ENCODE data around the gene CS.
"Not testable (repeated sequence)": the region's sequence is repeated elsewhere in the genome, so short reads cannot be mapped to it uniquely, and the experiment has no call there.

CS gene

GRCh38 chr12:56321027-56321426 is 20.9 kb upstream of the CS start:
- DNase-seq (ENCODE audit: low read depth in 3 of 3): no peak

- no peak for DNase-seq (ENCODE audit: low read depth in 3 of 3)
Measured at GRCh38 chr12:56317675-56318074, 17.5 kb upstream of the CS start.

- peak; percentile 87 to 95 (median 89) for DNase-seq (ENCODE audit: low read depth in 3 of 3)
Measured at GRCh38 chr12:56315622-56316473, 15.7 kb upstream of the CS start, which contains the start of gene CNPY2. CNPY2 (minus strand) TSS chr12:56315988; CDS start chr12:56315217, 771 bp downstream.

GRCh38 chr12:56315249-56315621 is 15.1 kb upstream of the CS start:
- DNase-seq (ENCODE audit: low read depth in 3 of 3): no peak

GRCh38 chr12:56311003-56311402 is 10.9 kb upstream of the CS start:
- no peak for DNase-seq (ENCODE audit: low read depth in 3 of 3)

- DNase-seq (ENCODE audit: low read depth in 3 of 3): no peak
Measured at GRCh38 chr12:56308714-56309113, 8.6 kb upstream of the CS start.

- DNase-seq (ENCODE audit: low read depth in 3 of 3): no peak
Measured at GRCh38 chr12:56307221-56307965, 7.3 kb upstream of the CS start.

GRCh38 chr12:56304872-56305590 is 4.9 kb upstream of the CS start:
- no peak for DNase-seq (ENCODE audit: low read depth in 3 of 3)

- DNase-seq (ENCODE audit: low read depth in 3 of 3): no peak
Measured at GRCh38 chr12:56304276-56304675, 4.1 kb upstream of the CS start.

GRCh38 chr12:56300644-56301464 is 724 bp upstream of the CS start:
- no peak for DNase-seq (ENCODE audit: low read depth in 3 of 3)

- peak in 1 of 3 experiments; percentile 9 for DNase-seq (ENCODE audit: low read depth in 3 of 3)
Measured at GRCh38 chr12:56299308-56299852, 750 bp downstream of the CS start.

- no peak for DNase-seq (ENCODE audit: low read depth in 3 of 3)
Measured at GRCh38 chr12:56298828-56299227, 1.3 kb downstream of the CS start.

GRCh38 chr12:56297400-56297799 is 2.7 kb downstream of the CS start:
- no peak for DNase-seq (ENCODE audit: low read depth in 3 of 3)

GRCh38 chr12:56296295-56296694 is 3.8 kb downstream of the CS start:
- no peak for DNase-seq (ENCODE audit: low read depth in 3 of 3)

- no peak for DNase-seq (ENCODE audit: low read depth in 3 of 3)
Measured at GRCh38 chr12:56293795-56294194, 6.3 kb downstream of the CS start.

- no peak for DNase-seq (ENCODE audit: low read depth in 3 of 3)
Measured at GRCh38 chr12:56288705-56289387, 11.3 kb downstream of the CS start.

- DNase-seq (ENCODE audit: low read depth in 3 of 3): no peak
Measured at GRCh38 chr12:56286044-56286830, 13.9 kb downstream of the CS start.

GRCh38 chr12:56284263-56284662 is 15.9 kb downstream of the CS start:
- not testable (repeated sequence) for DNase-seq (ENCODE audit: low read depth in 3 of 3)

GRCh38 chr12:56282579-56282978 is 17.6 kb downstream of the CS start:
- DNase-seq (ENCODE audit: low read depth in 3 of 3): no peak

- DNase-seq (ENCODE audit: low read depth in 3 of 3): no peak
Measured at GRCh38 chr12:56282030-56282429, 18.1 kb downstream of the CS start.
